RPMI7951 (cell line): ENCODE results near the gene TCL1B. TPM values are rescaled to one million over a fixed set of nuclear protein-coding genes. Genes with fewer than 3 reads are reported as not detected.

Source experiments
- DNase-seq: peaks from one replicate; pipeline ENCODE4 v3.0.0-alpha.2; 2012; ENCODE audit warnings: low read depth
- total RNA-seq: library from RNA; depleted of rRNA; stranded (reverse); fragments of >200 nt; shearing (Covaris generic); gene quantifications from 2 replicates; pipeline ENCODE4 v1.2.3, GENCODE V29; 2014

The TCL1B gene
- total RNA-seq, 1 experiment from 2014 or later, result not detected

GRCh38 chr14:95666450-95666849, 19.8 kb upstream of the TCL1B start:
- DNase-seq, result no peak

GRCh38 chr14:95667249-95667693, 19.0 kb upstream of the TCL1B start:
- DNase-seq, result no peak

DNA sequence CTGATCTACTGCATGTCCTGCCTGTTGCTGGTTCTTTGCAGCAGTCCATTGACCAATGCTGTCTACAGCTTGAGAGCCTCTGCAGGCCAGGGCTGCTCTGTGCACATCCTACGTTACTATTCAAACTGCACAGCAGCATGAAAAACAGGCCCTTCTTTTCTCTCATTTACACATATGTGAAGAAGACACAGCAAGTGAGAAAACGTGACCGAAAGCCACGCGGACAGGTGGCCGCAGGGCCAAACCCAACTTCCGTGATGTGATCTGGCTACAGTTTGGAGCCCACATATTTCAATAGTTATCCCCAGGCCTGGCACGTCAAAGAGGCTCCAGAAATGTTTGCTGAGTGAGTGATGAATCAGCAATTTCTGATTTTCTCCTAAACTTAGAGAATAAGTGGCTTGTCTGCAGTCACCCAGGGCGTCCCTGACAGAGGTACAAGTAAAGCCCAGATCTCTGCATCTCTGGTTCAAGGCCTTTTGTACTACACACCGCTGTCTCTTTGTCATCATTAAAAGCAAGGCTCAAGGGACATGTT, 17.9 kb upstream of the TCL1B start:
- DNase-seq, result no peak

DNA sequence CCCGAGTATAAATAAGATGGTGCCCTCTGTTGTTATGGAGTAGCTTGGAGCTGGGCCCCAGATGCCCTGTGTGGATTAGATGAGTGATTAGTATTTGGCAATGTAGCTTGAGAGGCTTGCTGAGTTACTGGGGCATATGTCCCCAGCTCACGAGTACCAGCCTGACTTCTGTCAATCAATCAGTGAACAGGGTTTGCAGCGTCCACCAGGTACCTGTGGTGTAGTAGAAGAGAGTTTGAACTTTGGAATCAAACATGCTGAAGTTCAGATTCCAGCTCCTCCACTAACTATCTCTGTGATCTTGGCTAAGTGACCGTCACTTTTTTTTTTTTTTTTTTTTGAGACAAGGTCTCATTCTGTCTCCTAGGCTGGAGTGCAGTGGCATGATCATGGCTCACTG, 11.6 kb upstream of the TCL1B start:
- no peak for DNase-seq

DNA sequence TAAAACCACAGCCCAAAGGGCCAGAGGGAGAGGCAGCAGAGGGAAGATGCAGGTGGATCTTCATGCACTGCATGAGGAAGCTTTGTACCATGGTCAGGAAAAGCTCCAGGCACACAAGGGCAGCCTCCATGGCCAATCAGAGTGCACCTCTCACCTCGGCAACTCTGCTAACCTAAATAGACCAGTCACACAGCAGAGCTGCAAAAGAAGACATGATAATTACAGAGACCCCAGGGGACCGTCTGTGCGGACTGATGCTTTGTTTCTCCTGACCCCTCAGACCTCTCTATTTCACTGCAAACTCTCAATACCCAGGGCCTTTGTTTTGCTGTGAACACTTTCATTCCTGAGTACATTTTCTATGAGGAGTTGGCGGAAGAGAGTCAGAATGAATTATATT, 10.7 kb upstream of the TCL1B start:
- no peak for DNase-seq

DNA sequence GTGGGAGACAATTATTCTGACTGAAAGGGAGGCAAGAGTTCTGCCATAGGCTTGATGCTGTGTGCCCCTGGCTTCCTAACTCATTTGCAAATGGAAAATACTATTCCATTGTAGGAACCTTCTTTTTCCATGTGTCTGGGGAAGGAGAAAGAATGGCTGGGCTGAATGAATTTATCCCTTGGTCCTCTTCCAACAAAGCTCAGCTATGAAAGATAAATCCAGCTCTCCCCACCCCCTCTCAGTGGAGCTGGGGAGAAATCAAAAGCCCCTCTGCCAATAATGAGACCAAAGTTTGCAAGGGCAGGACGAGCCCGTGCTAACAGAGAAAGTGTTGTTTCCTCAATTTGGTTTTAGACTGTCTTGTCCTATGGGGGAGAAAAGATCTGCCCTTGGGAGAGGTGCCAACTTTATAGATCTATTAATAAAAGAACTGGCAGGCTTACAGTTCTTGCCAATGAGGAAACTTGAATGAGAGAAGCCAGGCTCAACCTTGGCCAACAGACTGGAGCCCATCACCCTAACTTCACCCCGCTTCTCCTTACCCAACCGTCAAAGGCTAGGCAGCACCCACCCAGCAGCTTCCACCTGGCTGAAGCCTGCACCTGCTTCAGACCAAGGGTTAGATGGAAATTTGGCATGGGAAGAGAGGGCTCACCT, 8.9 kb upstream of the TCL1B start:
- DNase-seq, result no peak

DNA sequence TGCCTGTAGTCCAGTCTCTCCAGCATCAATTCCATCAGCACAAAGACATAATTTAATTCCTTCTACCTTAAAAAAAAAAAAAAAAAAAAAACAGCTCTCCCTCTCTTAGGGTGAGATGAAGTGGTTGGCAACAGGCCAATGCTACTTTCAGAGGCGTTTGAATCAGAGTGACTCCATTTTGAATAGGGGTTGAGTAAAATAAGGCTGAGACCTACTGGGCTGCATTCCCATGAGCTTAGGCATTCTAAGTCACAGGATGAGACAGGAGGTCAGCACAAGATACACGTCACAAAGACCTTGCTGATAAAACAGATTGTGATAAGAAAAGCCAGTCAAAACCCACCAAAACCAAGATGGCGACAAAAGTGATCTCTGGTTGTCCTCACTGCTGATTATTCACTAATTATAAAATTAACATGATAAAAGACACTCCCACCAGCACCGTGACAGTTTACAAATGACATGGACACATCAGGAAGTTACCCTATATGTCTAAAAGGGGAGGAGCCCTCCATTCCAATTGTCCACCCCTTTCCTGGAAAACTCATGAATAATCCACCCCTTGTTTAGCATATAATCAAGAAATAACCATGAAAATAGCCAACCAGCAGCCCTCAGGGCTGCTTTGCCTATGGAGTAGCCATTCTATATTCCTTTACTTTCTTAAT, 6.9 kb upstream of the TCL1B start:
- DNase-seq, result no peak

- DNase-seq, result no peak
Measured at GRCh38 chr14:95679998-95680735, 6.1 kb upstream of the TCL1B start.

GRCh38 chr14:95681153-95681552, 5.1 kb upstream of the TCL1B start:
- DNase-seq, result no peak

GRCh38 chr14:95683793-95684192, 2.4 kb upstream of the TCL1B start:
- peak; percentile 7 for DNase-seq

GRCh38 chr14:95686935-95687334, 709 bp downstream of the TCL1B start:
- DNase-seq, result no peak

DNA sequence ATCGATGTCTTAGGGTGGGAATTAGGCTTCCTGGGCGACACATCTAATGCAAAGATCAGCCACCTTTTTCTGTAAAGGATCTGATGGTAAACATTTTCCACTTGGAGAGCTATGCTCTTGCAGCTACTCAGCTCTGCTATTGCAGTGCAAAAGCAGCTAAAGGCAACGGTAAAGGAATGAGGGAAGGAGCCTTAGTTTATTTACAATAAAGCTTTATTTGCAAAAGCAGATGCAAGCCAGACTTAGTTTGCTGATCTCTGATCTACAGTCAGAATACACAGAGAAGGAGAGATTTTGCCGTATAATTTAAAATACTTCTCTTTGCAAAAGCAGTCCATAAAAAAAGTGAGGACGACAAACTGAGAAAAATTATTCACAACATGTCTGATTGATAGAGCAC, 3.2 kb downstream of the TCL1B start:
- DNase-seq, result no peak

- no peak for DNase-seq
Measured at GRCh38 chr14:95690815-95691214, 4.6 kb downstream of the TCL1B start.

DNA sequence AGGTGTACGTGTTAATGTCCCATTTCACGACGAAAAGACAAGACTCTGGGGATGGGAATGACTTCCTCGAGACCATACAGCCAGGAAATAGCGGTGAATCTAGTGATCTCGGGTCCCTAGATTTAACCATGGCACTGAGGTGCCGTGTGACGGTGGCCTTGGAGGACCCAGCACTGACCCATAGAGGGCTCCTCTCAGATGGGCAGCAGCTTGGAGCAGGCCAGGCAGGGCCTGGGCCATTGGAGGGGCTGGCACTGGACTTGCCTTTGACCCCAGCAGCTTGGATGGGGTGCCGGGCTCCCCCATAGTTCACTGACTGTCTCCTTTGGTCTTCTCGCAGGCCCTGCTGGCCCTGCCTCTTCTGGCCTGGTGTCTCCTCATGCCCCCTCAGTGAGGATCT, 5.4 kb downstream of the TCL1B start:
- DNase-seq, result no peak

DNA sequence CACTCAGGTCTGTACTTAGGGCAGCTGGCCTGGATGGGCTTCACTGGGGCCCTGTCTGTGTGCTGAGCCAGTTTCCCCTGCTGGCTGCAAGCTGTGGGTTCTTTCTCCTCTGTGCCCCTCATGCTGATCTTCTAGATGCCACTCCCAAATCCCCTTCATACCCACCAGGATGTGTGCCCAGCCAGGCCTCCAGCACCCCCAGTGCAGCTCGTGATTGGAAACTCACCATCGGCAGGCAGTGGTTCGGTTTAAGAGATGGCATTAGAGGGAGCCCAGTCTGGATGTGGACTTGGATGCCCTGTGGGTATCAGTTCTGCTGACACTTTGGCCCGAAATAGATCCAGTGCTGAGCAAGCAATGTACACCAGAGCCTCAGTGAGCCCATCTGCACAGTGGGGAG, 5.9 kb downstream of the TCL1B start:
- DNase-seq, result no peak

DNA sequence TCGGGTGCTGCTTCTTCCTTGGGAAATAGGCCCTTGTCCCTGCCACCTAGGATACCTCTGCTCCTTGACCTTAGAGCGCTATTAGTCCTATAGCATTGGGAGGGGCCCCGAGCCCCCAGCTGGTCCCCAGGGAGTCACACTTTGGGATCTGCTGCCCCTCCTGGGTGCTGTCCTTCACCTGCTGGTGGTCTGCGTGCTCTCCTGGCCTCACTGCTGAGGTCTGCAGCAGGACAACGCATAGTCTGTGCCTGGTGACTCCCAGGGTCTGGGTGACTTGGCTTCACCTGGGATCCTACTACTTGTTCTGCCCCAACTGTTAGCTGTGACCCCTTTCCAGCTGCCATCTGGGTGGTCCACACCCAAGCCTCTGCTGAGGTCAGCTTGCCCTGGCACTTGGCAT, 8.8 kb downstream of the TCL1B start:
- no peak for DNase-seq

DNA sequence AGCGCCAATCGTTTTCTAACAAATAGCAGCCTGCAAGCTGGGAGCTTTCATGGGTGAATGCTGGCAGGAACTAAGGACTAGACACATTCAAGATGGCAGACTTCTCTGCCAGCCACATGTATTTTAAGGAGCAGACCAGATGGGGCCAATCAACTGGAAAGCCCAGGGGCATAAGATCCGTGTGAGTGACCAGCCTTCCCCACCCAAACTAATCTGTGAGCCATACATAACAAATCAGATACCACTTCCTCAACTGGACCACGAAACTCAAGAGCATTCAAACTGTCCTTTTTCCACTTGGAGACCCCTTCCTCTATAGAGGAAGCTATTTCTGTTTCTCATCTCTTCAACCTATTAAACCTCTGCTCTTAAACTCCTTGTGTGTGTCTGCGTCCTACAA, 9.7 kb downstream of the TCL1B start:
- peak; percentile 20 for DNase-seq

GRCh38 chr14:95696741-95697140, 10.5 kb downstream of the TCL1B start:
- DNase-seq, result no peak

DNA sequence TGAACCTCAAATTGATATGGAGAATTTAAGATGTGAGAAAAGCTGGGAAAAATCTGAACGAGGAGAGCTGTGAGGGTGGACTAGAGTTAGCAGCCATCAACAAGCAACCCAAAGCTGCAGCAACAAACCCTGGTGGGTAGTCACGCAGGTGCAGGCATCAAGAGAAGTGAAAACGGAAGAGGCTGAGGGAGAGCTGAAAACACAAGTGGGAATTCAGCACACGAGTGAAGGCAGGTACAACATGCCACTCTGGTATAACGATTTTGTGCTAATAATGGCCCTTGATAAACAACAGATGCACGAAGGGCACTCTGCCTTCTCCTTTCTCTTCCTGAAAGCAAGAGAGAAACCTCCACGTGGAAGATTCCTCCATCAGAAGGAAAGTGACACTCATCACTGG, 11.5 kb downstream of the TCL1B start:
- DNase-seq, result no peak

DNA sequence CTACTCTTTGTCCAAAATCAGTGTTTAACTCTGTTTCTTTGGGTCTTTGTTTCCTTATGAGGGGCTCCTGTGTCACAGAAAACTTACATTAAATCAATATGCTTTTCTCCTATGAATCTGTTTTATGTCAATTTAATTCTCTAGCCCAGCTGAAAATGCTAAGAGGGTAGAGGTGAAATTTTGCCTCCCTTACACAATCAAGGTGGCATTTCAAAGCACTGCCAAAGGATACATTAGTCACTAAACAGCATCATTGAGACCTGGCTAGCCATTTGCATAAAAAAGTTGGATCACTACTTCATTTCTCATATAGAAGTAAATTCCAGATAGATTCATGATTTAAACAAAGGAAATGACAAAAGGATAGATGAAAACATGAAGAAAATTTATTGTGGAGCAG, 12.1 kb downstream of the TCL1B start:
- no peak for DNase-seq

- no peak for DNase-seq
Measured at GRCh38 chr14:95699412-95699811, 13.2 kb downstream of the TCL1B start.

GRCh38 chr14:95700221-95700976, 14.2 kb downstream of the TCL1B start:
- no peak for DNase-seq
